Astrocyte of the cerebellum (primary cell): ENCODE measurements around the gene SNUPN.

ENCODE experiments used
- DNase-seq: peaks from one replicate; pipeline ENCODE4 v3.0.0-alpha.2; 2011; ENCODE audit warnings: low read depth
- H3K4me3 ChIP-seq: 2 replicates; pipeline ENCODE4 v1.5.1; 2011; ENCODE audit warnings: mild to moderate bottlenecking, low read depth, low read length, moderate library complexity
- CTCF ChIP-seq: IDR thresholded peaks from 2 replicates; pipeline ENCODE4 v1.5.1; 2012; ENCODE audit warnings: low read length, low read depth, moderate library complexity, mild to moderate bottlenecking; ENCODE audit errors: missing control alignments
- in situ Hi-C: cut with HindIII; loops from 2 replicates; pipeline ENCODE4 v1.10.0; 2017; ENCODE audit warnings: low sequenced_read_pairs

Gene SNUPN

DNA sequence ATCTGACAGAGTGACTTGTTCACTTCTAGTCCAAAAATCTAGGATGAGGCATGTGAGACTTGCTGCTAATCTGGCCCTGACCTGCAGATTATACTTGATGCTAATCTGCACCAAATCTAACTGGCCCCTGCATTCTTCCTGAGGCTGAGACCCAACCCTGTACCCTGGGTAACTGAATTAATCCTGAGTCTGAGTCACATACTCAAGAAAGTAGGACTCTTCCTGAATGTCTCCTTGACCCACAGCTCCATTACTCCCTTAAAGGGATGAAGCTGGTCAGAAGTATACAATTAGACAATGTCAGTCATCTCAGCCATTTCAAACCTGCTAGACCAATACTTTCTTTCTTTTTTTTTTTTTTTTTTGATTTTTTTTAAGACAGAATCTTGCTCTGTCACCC is 71.9 kb downstream of the SNUPN start:
- TF ChIP-seq CTCF, result no peak
- in situ Hi-C loops, result no loop called here
- no peak for DNase-seq
- H3K4me3 ChIP-seq, result no peak overlapping the region

- DNase-seq, result no peak
- H3K4me3 ChIP-seq, result no peak overlapping the region
- no peak for TF ChIP-seq CTCF
- in situ Hi-C loops, result no loop called here
Measured at GRCh38 chr15:75551091-75551490, 74.4 kb downstream of the SNUPN start.
